PFSK-1 (cell line): ENCODE results near the gene ETFB.

Experiments
- POLR2AphosphoS5 ChIP-seq: IDR thresholded peaks from 2 replicates; pipeline ENCODE4 v1.6.1; 2012; ENCODE audit warnings: low read depth, mild to moderate bottlenecking, control low read depth, low read length, moderate library complexity
- REST ChIP-seq, 2 experiments: IDR thresholded peaks; 2 replicates each; pipeline versions ENCODE4 v1.6.1 to v1.8.0; 2011 to 2012; ENCODE audit warnings: low read depth in 2 of 2, low read length in 2 of 2, control low read depth in 1 of 2, inconsistent platforms in 1 of 2, mild to moderate bottlenecking in 1 of 2, moderate library complexity in 1 of 2; ENCODE audit not compliant: insufficient read depth in 1 of 2
- SIN3A ChIP-seq: IDR thresholded peaks from 2 replicates; pipeline ENCODE4 v1.6.1; 2012; ENCODE audit warnings: mild to moderate bottlenecking, low read length, moderate library complexity, borderline replicate concordance; ENCODE audit not compliant: insufficient read depth
- TAF1 ChIP-seq: IDR thresholded peaks from 2 replicates; pipeline ENCODE4 v1.6.1; 2012; ENCODE audit warnings: low read length, control low read depth, borderline replicate concordance; ENCODE audit not compliant: insufficient read depth

- TF ChIP-seq TAF1 (no peak), POLR2AphosphoS5 (no peak), SIN3A (no peak), REST (IDR thresholded peaks at IDR 0.05; ENCODE audit: insufficient read depth in 1 of 2, low read depth in 2 of 2, low read length in 2 of 2) (no peak)
Observed at GRCh38 chr19:51320280-51320657, 45.9 kb downstream of the ETFB start.
